GM21619 (cell line): ENCODE results near the gene AUNIP.
"Not testable (repeated sequence)": the region's sequence is repeated elsewhere in the genome, so short reads cannot be mapped to it uniquely, and the experiment has no call there.

Experiments used
- ATAC-seq: cut with Tn5 transposase; IDR thresholded peaks from one replicate; pipeline ENCODE4 v1.9.1; 2021; ENCODE audit not compliant: unreplicated experiment

AUNIP gene

GRCh38 chr1:25867210-25867991 is 8.1 kb upstream of the AUNIP start:
- no peak for ATAC-seq

- no peak for ATAC-seq
Observed at GRCh38 chr1:25866288-25866687, 7.0 kb upstream of the AUNIP start.

GRCh38 chr1:25864434-25864833 is 5.2 kb upstream of the AUNIP start:
- ATAC-seq = no peak

- ATAC-seq = no peak
Observed at GRCh38 chr1:25863486-25864262, 4.4 kb upstream of the AUNIP start.

- ATAC-seq = no peak
Observed at GRCh38 chr1:25862785-25863485, 3.7 kb upstream of the AUNIP start.

- ATAC-seq = no peak
Observed at GRCh38 chr1:25861316-25862286, 2.3 kb upstream of the AUNIP start.

GRCh38 chr1:25858494-25858893 is 763 bp downstream of the AUNIP start:
- no peak for ATAC-seq

GRCh38 chr1:25856856-25857255 is 2.4 kb downstream of the AUNIP start:
- no peak for ATAC-seq

- ATAC-seq = no peak
Observed at GRCh38 chr1:25854554-25854953, 4.7 kb downstream of the AUNIP start.

GRCh38 chr1:25848531-25848930 is 10.7 kb downstream of the AUNIP start:
- no peak for ATAC-seq

GRCh38 chr1:25847929-25848328 is 11.3 kb downstream of the AUNIP start:
- no peak for ATAC-seq

GRCh38 chr1:25845664-25846063 is 13.6 kb downstream of the AUNIP start:
- ATAC-seq = no peak

GRCh38 chr1:25844536-25845337 is 14.5 kb downstream of the AUNIP start:
- no peak for ATAC-seq

- no peak for ATAC-seq
Observed at GRCh38 chr1:25843483-25843882, 15.8 kb downstream of the AUNIP start.

- ATAC-seq = not testable (repeated sequence)
Observed at GRCh38 chr1:25839808-25840207, 19.4 kb downstream of the AUNIP start.

- no peak for ATAC-seq
Observed at GRCh38 chr1:25837262-25837875, 21.9 kb downstream of the AUNIP start.

GRCh38 chr1:25836695-25837094 is 22.6 kb downstream of the AUNIP start:
- ATAC-seq = no peak

GRCh38 chr1:25834894-25835293 is 24.4 kb downstream of the AUNIP start:
- ATAC-seq = no peak

- no peak for ATAC-seq
Observed at GRCh38 chr1:25833158-25833557, 26.1 kb downstream of the AUNIP start.
